GM12801 (cell line): ENCODE data around the gene HOXB13.

Experiments used
- TF ChIP-seq, protein P1 (sequence below): IDR thresholded peaks from one replicate; pipeline ENCODE4 v1.5.1; 2011; ENCODE audit warnings: control low read depth; ENCODE audit not compliant: insufficient read length; ENCODE audit errors: extremely low read depth

HOXB13 gene

DNA sequence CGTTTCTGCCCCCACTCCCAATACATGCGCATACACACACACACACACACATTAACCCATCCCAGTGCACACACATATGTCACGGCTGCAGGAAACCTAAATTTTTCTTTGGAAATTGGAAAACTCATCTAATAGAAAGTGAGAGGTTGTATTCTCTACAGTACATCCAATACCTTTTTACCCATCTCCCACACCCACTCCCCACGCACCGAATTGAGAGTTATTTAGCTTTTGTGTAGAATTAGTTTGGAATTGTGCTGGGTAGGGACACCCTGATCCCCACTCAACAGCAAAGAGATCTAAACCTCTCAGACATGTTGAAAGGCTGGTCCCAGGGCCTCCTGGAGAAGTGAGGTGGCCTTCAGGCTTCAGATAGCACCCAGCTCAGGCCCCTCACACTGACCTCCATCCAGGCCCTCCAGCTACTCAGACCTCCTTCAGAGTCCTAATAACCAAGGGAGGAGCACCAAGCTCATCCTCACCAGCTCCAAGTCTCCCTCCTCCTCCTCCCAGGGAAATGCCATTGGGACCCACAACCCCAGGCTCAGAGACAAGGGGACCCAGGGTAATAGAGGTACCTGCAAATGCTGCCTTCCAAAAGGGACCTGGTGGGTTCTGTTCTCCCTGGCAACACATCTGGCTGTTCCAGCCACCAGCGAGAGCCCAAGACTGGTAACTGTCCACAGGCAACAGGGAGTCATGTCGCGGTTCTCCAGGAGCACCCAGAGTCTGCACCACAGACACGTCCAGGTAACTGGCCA, 955 bp downstream of the HOXB13 start:
- TF ChIP-seq, protein P1, sequence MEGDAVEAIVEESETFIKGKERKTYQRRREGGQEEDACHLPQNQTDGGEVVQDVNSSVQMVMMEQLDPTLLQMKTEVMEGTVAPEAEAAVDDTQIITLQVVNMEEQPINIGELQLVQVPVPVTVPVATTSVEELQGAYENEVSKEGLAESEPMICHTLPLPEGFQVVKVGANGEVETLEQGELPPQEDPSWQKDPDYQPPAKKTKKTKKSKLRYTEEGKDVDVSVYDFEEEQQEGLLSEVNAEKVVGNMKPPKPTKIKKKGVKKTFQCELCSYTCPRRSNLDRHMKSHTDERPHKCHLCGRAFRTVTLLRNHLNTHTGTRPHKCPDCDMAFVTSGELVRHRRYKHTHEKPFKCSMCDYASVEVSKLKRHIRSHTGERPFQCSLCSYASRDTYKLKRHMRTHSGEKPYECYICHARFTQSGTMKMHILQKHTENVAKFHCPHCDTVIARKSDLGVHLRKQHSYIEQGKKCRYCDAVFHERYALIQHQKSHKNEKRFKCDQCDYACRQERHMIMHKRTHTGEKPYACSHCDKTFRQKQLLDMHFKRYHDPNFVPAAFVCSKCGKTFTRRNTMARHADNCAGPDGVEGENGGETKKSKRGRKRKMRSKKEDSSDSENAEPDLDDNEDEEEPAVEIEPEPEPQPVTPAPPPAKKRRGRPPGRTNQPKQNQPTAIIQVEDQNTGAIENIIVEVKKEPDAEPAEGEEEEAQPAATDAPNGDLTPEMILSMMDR, result no peak

DNA sequence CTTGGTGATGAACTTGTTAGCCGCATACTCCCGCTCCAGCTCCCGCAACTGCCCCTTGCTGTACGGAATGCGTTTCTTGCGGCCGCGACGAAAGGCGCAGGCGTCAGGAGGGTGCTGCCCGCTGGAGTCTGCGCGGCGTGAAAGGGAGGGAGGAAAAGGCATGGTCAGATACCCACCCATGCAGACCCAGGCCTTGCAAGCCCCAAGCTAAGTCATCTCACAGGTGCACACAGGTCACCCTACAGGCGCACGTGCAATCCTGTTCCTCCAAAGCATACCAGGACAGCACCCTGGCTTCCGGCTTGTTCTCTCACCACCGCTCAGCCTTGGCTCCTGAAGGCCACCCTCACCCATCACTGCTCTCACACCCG, 1.6 kb downstream of the HOXB13 start:
- TF ChIP-seq, protein P1, result no peak

- TF ChIP-seq, protein P1, result no peak
These were observed 2.2 kb downstream of the HOXB13 start for GRCh38 chr17:48726114-48726915.

DNA sequence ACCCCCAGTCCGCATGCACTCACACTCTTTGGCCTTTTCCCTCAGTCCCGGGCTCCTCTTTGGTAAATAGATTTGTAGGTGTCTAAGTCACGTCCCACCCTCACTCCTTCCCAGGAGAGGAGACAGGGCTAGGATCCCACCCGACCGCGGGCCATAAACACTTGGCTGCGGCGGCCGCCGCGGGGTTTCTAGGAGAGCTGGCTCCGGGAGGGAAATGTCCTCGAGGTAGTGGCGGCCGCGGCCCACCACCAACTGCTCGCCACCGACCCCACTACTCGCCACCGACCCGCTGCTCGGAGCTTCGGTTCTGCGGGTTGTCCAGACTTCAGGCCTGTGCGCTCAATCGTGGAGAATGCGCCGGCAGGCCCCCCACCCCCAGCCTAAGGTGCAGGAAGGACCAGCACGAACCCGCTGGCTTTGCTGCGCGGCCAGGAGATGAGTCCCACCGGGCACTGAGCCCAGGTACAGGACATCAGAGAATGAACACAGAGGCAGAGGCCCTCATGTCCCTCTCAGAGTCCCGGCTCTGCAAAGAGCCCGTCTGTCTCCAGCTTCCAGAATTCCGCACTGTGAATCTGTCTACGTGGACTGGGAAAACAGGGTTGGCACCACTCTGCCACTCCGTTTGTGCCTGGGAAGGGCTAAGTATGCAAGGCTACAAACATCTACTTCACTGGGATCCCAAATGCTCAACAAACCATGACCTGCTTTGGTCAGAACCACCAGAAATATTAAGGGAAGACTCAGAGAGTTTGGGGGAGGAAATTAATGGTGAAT, 3.1 kb downstream of the HOXB13 start:
- TF ChIP-seq, protein P1, result no peak

DNA sequence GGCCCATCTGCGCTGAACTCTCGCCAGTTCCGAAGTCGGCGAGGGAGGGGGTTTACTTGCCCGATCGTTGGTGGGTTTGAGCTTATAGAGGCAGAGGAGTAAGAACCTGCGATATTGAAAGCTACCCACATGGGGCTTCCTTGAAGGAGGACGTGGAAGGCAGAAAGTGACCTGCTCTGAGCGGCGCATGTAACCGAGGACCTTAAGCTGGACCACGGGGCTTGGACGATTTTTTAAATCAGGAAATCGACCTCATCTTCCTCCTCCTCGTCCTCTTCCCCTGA, 3.6 kb downstream of the HOXB13 start:
- TF ChIP-seq, protein P1, result no peak

- TF ChIP-seq, protein P1, result no peak
These were observed 4.1 kb downstream of the HOXB13 start for GRCh38 chr17:48724251-48725003.
